HG03045 (cell line): ENCODE results near the gene MYL10.

Experiments used
- ATAC-seq: cut with Tn5 transposase; IDR thresholded peaks from one replicate; pipeline ENCODE4 v1.9.1; 2021; ENCODE audit warnings: mild to moderate bottlenecking, moderate library complexity; ENCODE audit not compliant: unreplicated experiment

Gene MYL10

DNA sequence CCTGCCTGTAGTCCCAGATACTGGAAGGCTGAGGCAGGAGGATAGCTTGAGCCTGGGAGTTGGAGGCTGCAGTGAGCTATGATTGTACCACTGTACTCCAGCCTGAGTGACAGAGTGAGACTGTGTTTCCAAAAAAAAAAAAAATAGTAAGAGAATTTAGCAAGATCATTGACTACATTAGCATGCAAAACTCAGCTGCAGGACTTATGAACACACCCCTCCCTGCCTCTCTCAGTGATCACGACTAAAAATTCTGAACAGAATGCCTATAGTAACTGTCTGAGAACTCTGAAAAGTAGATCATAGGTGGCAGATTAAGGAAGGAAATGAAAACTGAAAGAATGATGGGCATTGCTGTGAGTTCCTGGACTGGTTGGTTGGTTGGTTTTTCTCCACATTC is 50.5 kb downstream of the MYL10 start:
- no peak for ATAC-seq

DNA sequence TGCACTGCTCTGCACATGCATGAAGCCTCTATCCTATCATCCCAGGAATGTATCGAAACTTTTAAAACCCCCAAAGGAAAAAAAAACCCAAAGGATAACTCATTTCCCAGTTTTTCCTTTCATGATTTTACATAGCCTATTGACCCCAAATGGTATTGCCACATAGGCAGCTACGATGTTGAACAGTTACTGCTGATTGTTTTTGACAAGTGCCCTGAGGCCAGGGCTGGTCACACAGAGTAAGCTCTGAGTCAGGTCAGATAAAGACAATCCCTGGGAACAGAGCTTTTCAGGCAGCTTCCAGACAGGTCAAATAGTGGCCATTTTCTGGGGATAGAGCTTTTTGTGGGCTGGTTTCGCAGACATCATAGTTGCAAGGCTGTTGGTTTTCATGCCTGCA is 52.1 kb downstream of the MYL10 start:
- ATAC-seq, result no peak

DNA sequence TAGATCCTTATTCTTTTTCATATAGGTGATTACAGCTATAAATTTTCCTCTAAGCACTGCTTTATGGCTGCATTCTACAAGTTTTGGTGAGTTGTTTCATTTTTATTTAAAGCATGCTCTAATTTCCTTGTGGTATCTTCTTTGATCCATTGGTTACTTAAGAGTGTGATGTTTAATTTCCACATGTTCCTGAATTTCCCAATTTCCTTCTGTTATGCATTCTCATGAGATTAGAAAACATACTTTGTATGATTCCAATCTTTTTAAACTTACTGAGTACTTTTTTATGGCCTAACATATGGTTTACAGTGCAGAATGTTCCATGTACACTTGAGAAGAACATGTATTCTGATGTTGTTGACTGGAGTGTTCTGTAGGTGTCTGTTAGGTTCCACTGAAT is 53.4 kb downstream of the MYL10 start:
- ATAC-seq, result no peak

DNA sequence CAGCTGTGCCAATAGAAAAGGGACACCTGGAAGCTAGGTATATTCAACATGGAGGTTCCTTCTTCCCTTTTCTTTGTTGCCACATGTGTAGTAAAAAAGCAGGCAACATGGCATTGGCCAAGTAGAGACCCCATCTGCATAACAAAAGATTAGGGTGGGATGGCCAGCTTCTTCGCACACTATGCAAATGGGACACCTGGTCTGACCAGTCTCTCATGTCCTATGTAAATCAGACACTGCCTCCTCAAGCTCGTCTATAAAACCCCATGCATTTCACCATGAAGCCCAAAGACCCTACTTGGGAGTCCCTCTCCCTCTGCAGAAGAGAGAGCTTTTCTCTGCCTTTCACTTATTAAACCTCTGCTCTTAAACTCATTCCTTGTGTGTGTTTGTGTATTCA is 53.9 kb downstream of the MYL10 start:
- no peak for ATAC-seq

DNA sequence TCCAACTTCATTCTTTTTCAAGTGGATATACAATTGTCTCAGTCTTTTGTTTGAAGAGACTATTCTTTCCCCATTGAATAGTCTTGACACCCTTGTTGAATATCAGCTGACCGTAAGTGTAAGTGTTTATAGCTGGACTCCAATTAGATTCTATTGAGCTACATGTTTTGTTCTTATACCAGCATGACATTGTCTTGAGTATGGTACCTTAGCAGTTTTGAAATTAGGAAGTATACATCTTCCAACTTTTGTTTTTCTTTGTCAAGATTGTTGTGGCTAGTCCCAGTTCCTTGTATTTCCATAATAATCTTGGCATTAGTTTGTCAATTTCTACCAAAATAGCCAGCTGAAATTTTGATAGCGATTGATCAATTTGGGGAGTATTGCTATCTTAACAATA is 56.9 kb downstream of the MYL10 start:
- ATAC-seq, result no peak

DNA sequence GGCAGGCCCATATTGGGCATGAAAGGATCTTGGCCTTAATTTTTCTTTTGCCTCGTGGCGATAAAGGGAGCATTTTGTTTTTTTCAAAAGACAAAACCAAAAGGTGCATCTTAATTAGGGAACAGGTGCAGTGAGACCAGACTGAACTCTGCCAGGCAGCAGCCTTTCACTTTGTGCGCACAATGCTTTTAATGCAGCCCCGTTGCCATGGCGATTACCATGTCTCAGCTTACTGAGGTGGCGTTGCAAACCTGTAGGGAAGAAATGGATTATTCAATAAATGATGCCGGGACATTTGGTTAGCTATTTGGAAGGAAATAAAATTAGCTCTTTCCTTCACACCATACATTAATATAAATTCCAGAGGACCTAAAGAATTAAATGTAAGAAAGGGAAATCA is 61.9 kb downstream of the MYL10 start:
- no peak for ATAC-seq

DNA sequence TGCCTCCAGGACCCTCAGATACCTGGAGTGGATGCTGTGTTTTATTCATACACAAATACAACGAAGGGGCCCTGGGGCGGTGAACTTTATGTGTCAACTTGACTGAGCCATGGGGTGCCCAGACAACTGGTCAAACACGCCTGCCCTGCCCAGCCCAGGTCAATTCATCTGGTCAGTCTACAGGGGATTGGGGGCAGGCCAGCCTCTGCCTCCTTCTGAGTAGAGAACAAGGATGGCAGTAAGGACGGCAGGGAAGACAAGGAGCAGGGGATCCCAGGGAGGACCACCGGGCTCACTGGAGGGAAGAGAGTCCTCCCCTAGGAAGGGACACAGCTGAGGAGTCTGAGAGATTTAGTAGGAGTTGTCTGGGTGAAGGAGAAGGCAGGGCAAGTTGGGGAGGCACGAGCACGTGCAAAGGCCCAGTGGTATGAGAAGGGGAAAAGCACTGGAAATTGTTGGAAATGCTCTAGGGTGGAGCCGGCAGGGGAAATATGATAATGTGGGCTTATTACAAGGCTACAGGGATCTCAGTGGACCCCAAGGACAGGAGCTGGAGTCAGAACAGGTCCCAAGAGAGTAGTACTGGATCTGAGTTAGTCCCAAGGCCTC is 63.4 kb downstream of the MYL10 start:
- ATAC-seq, result no peak

DNA sequence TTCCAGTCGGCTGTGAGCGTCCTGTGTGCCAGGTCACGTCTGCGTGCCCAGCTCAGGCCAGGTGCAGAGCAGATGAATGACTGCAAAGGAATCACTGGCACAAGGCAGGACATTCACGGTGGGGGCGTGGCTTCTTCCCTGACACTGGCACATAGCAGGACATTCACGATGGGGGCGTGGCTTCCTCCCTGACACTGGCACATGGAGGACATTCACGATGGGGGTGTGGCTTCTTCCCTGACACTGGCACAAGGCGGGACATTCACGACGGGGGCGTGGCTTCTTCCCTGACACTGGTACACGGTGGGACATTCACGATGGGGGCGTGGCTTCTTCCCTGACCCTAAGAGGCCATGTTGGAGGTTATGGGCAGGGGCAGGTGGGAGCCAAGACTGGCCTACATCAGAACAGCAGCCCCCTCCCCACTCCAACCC is 64.3 kb downstream of the MYL10 start:
- ATAC-seq, result no peak

DNA sequence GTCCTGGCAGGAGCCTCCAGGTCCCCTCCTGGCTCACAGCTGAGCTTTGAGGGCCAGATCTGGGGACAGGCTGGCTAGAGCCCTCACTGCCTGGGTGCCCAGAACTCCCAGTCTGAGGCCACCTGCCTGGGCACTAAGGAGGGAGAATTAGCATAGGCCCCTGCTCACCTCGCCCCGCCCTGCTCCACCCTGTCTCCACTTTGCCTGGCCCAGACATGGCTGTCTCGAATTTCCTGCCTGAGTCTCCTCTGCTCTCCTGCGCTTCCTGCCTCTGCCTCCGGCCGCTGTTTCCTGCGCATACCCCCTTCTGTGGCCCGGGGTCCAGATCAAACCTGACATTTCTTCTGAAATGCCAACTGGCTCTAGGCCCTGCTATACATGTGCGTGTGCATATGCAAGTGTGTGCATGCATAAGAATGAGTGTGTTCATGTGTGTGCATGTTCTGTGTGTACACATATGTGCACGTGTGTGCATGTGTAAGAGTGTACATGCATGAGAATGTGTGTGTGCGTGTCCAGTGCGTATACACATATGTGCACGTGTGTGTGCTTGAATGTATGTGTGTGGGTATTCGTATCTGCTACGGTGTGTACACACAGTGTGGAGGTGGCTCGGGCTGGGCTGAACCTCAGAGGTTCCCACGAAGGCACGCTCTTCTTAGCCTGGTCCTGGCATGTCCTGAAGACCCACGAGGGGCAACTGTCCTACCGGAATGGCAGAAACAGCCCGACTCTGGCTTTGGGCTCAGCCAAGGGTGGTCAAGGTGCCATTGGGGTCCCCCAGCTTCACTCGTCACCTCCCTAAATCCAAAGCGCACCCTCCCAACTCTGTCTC is 64.9 kb downstream of the MYL10 start:
- ATAC-seq, result no peak
